GM19351 (cell line): Measurements from ENCODE around the gene CEACAM6.

Experiments used
- ATAC-seq: cut with Tn5 transposase; IDR thresholded peaks from one replicate; pipeline ENCODE4 v1.9.1; 2021; ENCODE audit warnings: mild to moderate bottlenecking, moderate library complexity; ENCODE audit not compliant: unreplicated experiment

The CEACAM6 gene

GRCh38 chr19:41795031-41795461 lies 39.7 kb downstream of the CEACAM6 start:
- no peak for ATAC-seq

DNA sequence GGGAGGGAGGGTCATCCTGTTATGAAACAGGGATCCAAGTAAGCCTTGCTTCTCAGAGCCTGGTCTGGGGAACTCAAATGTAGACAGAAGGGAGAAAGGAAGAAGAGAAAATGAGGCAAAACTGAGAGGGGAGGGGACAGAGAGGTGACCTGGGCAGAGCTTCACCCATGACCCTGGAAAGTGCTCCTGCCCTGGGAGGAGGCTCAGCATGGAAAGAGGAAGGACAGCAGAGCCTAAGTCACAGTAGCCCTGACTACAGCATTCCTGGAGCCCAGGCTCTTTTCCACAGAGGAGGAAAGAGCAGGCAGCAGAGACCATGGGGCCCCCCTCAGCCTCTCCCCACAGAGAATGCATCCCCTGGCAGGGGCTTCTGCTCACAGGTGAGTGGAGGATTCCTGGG lies 41.0 kb downstream of the CEACAM6 start, which contains the start of gene CEACAM3:
Gene CEACAM3, plus strand, starts transcription at position 226 of the 400 bp plus-strand sequence. Its CDS starts 91 bp downstream, at position 317.
- ATAC-seq, result no peak

DNA sequence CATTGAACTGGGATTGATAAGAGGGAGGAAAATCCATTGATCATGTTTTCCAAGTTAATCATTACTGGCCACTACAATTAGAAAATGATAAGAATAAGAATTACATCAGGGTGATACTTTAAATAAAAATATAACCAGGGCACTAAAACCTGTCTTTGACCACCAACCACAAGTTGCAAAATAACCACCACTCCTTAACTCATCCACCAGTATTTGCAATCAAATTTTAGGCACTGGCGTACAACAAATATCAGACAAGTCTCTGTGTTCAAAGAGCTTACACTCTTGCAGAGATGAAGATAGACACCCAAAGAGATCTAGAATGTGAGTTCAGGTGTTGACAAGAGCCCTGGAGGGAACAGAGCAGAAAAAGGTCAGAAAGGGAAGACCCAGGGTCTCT lies 41.6 kb downstream of the CEACAM6 start:
- ATAC-seq, result no peak

DNA sequence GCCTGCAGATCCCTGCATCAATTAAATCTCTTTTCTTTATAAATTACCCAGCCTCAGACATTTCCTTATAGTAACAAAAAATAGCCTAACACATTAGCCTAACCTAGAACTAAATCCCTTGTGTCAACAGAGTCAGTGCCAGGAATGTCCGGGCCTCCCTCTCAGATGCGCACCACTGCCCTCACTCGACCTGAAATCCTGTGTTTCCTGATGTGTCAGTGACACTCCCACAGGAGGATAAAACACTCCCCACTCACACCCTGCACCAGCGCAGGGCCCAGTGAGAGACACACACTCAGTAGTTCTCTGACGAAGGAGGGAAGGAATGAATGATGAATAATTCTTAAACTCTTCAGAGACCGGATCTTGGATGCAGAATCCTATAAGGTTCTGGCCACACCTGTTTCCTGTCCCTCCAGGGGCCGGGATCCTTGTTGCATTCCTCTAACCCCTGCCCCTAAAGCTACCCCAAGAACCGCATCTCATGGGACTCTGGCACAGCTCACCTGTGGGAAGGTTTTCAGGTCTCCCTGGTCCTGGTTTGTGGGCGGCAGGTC lies 44.2 kb downstream of the CEACAM6 start:
- no peak for ATAC-seq

DNA sequence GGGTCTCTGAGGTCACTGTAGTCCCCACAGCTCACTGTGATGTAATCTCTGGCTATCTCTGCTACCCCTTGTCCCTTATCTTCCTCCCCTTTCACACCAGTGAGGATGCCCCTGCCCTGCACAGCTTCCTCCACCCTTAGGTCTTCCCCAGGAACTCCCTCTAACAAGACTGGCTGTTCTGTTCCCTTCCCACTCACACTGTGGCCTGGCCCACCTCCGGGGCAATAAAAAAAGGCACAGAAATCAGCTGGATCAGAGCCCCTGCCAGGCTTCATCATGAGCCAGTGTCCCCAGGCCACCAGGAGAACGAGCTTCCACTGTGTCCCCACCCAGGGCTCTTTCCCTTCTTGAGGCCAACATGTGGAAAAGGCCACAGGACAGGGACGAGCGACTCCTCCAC lies 45.7 kb downstream of the CEACAM6 start:
- ATAC-seq, result no peak

- no peak for ATAC-seq
Measured at GRCh38 chr19:41801792-41802211, 46.5 kb downstream of the CEACAM6 start.

DNA sequence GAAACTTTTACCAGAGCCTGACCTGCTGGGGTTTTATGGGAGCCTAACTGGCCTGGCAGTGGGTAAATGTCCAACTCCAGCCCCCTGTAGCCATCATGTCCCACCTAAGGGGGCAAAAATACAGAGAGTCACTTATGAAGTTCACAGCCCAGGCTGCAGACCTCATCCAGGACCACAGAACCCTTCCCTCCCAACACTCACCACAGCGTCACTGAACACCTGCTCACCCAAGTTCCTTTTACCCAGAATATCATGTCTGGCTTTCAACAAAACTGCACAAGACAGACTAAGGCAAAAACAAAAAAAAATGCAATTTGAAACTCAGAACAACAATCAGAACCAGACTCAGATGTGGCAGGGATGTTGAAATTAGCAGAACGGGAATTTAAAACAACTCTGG lies 47.4 kb downstream of the CEACAM6 start:
- ATAC-seq, result no peak

DNA sequence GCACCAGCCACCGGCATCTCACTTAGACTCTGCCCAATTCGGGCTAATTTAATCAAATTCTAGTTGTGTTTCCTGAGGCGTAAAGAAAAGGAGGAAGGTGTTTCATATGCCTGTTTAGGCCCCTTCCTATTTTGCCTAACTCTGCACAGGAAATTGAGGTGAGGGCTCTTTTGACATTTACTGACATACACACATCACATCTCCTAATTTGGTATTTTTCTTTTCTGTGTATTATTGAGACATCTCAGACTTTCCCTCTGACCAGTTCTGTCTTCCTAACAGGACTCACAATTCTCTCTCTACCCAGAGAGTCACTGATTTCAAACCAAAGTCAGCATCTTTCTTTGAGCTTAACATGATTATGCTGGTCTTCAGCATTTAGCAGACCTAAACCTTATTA lies 49.0 kb downstream of the CEACAM6 start:
- no peak for ATAC-seq

GRCh38 chr19:41807176-41807575 lies 51.8 kb downstream of the CEACAM6 start:
- ATAC-seq, result no peak

GRCh38 chr19:41808663-41809566 lies 53.6 kb downstream of the CEACAM6 start:
- no peak for ATAC-seq

GRCh38 chr19:41810301-41810700 lies 55.0 kb downstream of the CEACAM6 start:
- no peak for ATAC-seq

GRCh38 chr19:41811036-41811435 lies 55.7 kb downstream of the CEACAM6 start:
- no peak for ATAC-seq

DNA sequence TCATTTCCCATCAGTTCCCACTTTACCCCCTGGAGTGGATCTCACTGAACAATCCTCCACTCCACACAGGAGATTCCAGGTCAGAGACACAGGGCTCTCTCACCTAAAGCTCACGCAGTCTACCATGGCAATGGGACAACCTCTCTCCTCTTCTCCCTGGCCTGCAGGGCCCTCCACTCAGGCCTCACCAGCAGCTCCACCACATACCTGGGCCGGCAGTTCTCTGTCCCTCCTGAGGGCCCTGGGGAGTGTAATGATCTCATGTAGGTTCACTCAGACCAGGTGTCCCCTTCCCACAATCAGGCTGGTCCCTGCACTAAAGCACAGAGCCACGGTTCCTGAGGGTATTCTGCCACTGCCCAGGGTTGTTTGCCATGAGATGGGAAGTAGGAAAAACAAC lies 56.7 kb downstream of the CEACAM6 start:
- no peak for ATAC-seq

DNA sequence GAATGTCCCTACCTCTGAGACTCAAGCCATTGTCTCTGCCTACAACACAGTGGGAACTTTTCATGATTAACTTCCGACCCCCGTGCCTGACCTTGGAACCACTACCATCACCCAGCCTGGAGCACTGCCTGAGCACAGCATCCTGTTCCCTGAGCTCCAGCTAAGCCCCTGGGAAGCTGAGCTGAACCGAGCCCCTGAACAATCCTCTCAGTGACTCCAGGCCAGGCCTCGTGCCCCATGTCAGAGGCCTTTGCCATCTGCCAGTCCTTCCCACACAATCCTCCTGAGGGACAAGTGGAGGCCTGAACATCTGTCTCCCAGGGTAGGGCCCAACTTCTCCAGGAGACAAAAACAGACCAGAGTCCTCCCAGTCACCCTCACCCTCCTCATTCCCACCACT lies 58.6 kb downstream of the CEACAM6 start:
- ATAC-seq, result no peak

DNA sequence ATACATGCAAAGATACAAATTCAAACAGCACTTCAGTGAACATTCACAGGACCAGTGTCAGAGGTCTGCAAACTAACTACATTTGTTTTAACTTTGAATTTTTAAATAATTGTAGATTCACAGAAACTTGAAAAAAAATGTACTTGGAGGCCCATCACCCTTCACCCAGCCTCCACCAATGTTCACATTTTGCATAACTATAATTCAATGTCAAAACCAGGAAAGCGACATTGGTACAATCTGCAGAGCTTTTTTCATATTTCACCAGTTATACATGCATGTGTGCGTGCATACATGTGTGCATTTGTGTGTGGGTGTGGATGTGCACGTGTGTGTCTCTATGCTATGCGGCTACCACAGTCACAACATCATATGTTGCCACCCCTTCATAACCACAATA lies 60.0 kb downstream of the CEACAM6 start:
- ATAC-seq, result no peak

DNA sequence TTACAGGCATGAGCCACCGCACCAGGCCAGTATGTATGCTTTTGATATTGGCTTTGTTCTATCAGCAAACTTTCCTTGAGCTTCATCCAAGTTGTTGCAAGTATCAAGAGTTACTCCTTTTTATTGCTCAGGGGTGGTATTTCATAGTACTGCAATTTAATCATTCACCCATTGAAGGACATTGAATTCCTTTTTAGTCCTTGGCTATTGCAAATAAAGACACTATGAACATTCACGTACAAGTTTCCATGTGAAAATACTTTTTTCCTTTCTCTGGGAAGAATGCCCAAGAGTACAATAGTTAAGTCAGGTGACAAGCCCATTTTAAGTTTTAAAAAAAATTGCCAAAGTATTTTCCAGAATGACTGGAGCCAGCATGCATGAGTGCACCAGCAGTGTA lies 61.4 kb downstream of the CEACAM6 start:
- no peak for ATAC-seq

GRCh38 chr19:41821003-41821735 lies 65.8 kb downstream of the CEACAM6 start:
- ATAC-seq, result no peak
